Fibroblast of villous mesenchyme (primary cell): ENCODE results near the gene ARRDC1. TPM values are rescaled to one million over a fixed set of nuclear protein-coding genes. Genes with fewer than 3 reads are reported as not detected.
A peak's percentile ranks its signal among the peaks of the same experiment; 100 is the strongest.
"Not testable (repeated sequence)": the region's sequence is repeated elsewhere in the genome, so short reads cannot be mapped to it uniquely, and the experiment has no call there.

Experiments
- DNase-seq: peaks from one replicate; pipeline ENCODE4 v3.0.0-alpha.2; 2010; ENCODE audit warnings: low read depth
- H3K4me3 ChIP-seq: 2 replicates; pipeline ENCODE4 v1.5.1; 2011; ENCODE audit warnings: low read depth, mild to moderate bottlenecking, low read length
- total RNA-seq: library from RNA; depleted of rRNA; stranded (reverse); fragments of >200 nt; gene quantifications from 2 replicates; pipeline ENCODE4 v1.2.3, GENCODE V29; 2012
- TF ChIP-seq, protein P1 (sequence below): IDR thresholded peaks from 2 replicates; pipeline ENCODE4 v1.5.1; 2012; ENCODE audit warnings: low read depth, mild to moderate bottlenecking, low read length; ENCODE audit not compliant: insufficient read depth

Gene ARRDC1
- total RNA-seq, 1 donor: 12.5 TPM

DNA sequence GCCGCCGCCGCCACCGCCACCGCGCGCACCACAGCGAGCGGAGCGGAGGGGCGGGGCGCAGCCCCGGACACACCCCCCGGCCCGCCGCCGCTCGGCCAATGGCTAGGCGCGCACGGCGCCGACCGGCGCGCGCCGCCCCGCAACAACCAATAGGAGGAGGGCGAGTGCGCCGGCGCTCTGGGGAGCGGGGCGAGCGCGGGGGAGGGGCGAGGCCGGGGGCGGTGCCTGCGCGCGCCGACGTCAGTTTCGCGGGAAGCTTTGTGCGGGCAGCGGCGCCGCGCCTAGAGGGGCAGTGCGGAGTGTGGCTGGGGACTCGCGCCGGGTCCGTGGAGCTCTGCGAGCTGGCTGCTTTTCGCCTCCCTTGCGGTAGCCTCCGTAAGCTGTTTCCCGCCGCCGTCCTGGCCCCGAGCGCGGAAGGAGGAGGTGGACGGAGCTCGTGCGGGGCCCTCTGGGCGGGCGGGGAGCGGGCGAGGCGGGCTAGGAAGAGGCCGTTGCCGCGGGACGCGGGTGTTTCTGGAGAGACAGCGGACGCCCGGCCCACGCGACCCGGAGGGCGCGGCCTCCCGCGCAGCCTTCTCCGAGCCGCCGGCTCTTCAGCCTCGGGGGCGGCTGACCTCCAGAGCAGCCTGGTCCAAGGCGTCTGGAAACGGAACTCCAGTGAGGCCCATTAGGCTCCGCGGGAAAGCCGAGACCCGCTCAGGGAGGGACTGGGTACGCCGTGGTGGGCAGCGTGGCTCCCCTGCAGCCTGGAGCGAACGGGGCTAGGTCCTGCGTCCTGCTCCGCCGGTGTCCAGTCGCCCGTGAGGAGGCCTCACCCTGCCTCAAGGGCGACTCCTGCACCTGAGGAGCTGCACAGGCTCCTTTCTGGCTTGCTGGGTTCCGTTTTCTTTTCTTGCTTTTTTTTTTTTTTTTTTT lies 14.8 kb upstream of the ARRDC1 start, which contains the start of gene ZMYND19:
Gene ZMYND19 (minus strand): TSS at position 44 of the 915 bp plus-strand sequence. CDS start 249 bp downstream, outside the sequence.
- peak within 1 kb of the TSS; percentile 79 for H3K4me3 ChIP-seq
- TF ChIP-seq, protein P1, sequence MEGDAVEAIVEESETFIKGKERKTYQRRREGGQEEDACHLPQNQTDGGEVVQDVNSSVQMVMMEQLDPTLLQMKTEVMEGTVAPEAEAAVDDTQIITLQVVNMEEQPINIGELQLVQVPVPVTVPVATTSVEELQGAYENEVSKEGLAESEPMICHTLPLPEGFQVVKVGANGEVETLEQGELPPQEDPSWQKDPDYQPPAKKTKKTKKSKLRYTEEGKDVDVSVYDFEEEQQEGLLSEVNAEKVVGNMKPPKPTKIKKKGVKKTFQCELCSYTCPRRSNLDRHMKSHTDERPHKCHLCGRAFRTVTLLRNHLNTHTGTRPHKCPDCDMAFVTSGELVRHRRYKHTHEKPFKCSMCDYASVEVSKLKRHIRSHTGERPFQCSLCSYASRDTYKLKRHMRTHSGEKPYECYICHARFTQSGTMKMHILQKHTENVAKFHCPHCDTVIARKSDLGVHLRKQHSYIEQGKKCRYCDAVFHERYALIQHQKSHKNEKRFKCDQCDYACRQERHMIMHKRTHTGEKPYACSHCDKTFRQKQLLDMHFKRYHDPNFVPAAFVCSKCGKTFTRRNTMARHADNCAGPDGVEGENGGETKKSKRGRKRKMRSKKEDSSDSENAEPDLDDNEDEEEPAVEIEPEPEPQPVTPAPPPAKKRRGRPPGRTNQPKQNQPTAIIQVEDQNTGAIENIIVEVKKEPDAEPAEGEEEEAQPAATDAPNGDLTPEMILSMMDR: no peak
- peak; percentile 86 for DNase-seq

DNA sequence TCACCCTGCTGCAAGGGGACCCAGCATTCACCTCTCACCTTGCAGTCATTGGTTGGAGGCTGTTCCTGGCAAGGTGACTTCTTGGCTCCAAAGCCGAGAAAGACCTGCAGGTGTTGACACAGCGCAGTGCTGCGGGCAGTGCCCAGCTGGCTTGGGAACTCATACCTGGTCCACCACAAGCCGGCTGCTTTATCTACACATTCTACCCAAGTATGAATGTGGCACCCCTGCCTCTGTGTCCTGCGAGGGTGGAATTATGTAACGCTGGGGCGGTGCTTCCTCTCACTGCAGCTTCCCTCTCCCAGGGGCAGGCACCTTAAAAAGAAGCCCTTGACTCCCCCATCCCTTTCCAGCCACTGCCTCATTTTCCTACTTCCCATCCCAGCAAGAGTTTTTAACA lies 12.7 kb upstream of the ARRDC1 start:
- DNase-seq: no peak
- H3K4me3 ChIP-seq: no peak overlapping the region
- TF ChIP-seq, protein P1: no peak

DNA sequence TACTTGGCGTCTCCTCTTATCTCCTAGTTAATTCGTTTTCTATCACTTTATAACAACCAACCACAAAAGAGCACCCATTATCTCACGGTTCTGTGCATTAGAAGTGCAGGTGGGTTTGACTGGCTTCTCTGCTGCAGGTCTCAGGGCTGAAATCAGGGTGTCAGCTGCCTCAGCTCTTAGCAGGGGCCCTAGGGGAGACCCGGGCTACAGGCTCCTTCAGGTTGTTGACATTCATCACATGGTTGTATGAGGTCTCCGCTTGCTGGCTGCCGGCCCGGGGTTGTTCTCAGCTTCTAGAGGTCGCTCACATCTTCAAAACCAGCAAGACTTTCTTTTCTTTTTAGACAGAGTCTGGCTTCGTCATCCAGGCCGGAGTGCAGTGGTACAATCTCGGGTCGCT lies 12.3 kb upstream of the ARRDC1 start:
- DNase-seq: no peak
- no peak overlapping the region for H3K4me3 ChIP-seq
- TF ChIP-seq, protein P1: no peak

DNA sequence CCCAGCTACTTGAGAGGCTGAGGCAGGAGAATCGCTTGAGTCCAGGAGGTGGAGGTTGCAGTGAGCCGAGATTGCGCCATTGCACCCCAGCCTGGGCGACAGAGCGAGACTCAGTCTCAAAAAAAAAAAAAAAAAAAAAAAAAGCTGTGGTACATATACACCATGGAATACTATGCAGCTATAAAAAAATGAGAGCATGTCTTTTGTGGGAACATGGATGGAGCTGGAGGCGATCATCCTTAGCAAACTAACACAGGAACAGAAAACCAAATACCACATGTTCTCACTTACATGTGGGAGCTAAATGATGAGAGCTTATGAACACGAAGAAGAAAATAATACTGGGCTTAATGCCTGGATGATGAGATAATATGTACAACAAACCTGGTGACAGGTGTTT lies 8.9 kb upstream of the ARRDC1 start:
- DNase-seq, H3K4me3 ChIP-seq: not testable (repeated sequence)

DNA sequence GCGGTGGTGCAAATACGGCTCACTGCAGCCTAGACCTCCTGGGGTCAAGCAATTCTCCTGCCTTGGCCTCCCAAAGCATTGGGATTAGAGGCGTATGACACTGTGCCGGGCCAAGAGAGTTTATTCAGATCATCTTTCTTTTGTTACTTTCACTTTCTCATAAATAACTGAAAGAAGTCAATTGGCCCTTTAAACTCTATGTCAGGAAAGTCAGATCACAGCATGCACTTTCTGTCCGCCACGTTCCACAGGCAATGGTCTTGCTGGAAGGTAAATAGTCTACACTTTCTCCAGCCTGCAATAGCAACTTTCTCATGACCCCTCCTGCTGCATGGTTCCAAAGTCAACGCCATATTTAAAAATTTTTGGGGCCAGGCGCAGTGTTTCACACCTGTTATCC lies 6.5 kb upstream of the ARRDC1 start:
- TF ChIP-seq, protein P1: no peak
- DNase-seq: no peak
- no peak overlapping the region for H3K4me3 ChIP-seq

DNA sequence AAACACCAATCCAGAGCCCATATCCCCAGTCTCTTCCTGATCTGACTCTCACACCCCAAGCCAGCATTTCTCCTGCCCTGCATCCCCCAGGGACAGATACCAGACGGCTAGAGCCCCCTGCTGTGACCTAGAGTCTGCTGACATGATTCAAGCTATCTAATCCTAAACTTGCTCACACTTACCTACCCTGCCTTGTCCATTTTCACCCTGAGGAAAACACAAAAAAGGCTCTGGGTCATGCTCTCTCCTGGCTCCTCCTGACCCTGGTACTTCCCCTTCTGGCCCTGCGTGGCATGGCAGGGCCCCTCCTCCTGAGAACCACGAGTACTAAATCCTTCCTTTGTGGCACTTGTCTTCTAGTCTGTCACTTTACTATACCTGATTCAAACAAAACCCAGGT lies 2.8 kb upstream of the ARRDC1 start:
- no peak for DNase-seq
- TF ChIP-seq, protein P1: no peak
- H3K4me3 ChIP-seq: no peak overlapping the region

DNA sequence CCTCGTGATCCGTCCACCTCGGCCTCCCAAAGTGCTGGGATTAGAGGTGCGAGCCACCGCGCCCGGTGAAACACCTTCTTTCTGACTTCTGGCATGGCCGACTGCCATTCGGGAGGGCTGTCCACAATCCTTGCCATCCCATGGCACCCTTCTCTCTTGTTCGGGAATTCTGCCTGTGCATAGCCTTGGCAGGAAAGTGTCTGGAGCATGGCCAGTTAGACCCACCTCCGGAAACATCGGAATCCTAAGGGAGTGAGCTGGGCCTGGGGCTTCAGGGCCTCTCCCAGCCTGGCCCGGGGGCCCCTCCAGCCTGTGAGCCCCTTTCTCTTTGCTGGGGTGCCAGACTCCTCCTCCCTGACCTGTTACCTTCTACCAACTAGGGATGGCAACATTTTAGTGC lies 1.6 kb upstream of the ARRDC1 start:
- TF ChIP-seq, protein P1: no peak
- DNase-seq: no peak
- H3K4me3 ChIP-seq: no peak overlapping the region
